ENCODE measurements around the gene RXYLT1. TPM values are rescaled to one million over a fixed set of nuclear protein-coding genes. Genes with fewer than 3 reads are reported as not detected.

RXYLT1 gene
- total RNA-seq, 4 donors from 2014 or later: 6.1 to 15.7 (median 8.8) TPM

DNA sequence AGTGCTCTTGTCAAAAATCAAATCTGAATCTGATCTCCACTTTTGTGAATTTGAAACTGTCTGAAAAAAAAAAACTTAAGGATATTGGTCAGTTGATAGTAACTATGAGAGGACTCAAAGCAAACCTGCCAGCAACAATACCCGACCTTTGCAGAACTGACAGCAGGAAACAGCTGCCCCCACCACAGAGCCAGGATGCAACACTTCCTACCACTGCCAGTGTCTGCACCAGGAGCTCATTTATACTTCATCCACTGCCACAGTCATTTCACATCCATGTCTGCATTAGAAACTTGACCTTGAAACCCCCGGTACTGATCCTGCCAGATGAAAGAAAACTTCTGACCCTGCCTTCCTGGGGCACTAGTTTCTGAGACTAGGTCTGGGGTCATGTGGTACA is 27.4 kb upstream of the RXYLT1 start:
- no peak overlapping the region for H3K4me3 ChIP-seq
- no peaks in the 10 kb centered on the region for H3K9me3 ChIP-seq
- no peak for DNase-seq
- no peaks in the 10 kb centered on the region for H3K36me3 ChIP-seq
- no peaks in the 10 kb centered on the region for H3K4me1 ChIP-seq
- no peak overlapping the region for H3K27ac ChIP-seq
- H3K27me3 ChIP-seq: no peaks in the 10 kb centered on the region
- TF ChIP-seq, protein P1, sequence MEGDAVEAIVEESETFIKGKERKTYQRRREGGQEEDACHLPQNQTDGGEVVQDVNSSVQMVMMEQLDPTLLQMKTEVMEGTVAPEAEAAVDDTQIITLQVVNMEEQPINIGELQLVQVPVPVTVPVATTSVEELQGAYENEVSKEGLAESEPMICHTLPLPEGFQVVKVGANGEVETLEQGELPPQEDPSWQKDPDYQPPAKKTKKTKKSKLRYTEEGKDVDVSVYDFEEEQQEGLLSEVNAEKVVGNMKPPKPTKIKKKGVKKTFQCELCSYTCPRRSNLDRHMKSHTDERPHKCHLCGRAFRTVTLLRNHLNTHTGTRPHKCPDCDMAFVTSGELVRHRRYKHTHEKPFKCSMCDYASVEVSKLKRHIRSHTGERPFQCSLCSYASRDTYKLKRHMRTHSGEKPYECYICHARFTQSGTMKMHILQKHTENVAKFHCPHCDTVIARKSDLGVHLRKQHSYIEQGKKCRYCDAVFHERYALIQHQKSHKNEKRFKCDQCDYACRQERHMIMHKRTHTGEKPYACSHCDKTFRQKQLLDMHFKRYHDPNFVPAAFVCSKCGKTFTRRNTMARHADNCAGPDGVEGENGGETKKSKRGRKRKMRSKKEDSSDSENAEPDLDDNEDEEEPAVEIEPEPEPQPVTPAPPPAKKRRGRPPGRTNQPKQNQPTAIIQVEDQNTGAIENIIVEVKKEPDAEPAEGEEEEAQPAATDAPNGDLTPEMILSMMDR (IDR thresholded peaks at IDR 0.05): no peak
- no peak for TF ChIP-seq POLR2A (IDR thresholded peaks at IDR 0.05)

- no peak for DNase-seq
- Histone ChIP-seq H3K9me3 (no peaks in the 10 kb centered on the region), H3K4me1 (no peaks in the 10 kb centered on the region), H3K36me3 (no peaks in the 10 kb centered on the region), H3K4me3 (no peak overlapping the region), H3K27ac (no peak overlapping the region), H3K27me3 (no peaks in the 10 kb centered on the region)
- TF ChIP-seq, protein P1 (IDR thresholded peaks at IDR 0.05): no peak
- TF ChIP-seq POLR2A (IDR thresholded peaks at IDR 0.05): no peak
These were observed 26.9 kb upstream of the RXYLT1 start for GRCh38 chr12:63752841-63753240.

DNA sequence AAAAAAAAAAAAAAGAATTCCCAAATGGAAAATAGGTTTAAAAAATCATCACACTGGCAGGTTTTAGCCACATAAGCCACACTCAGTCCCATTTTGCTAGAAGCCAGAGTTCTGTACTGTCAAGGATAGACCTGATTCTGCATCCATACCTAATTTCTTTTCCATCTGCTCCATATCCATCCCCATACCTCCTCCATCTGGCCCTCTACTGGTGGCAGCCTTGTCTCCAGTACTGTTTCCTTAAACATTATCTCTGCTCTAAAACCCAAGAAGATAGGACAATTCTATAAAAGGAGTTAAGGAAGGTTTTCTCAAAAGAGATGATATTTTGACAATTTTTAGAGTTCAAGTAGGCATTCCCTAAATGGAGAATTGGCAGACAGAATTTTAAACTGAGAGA is 26.0 kb upstream of the RXYLT1 start:
- TF ChIP-seq, protein P1 (IDR thresholded peaks at IDR 0.05): no peak
- no peak for TF ChIP-seq POLR2A (IDR thresholded peaks at IDR 0.05)
- Histone ChIP-seq H3K27me3 (no peaks in the 10 kb centered on the region), H3K36me3 (no peaks in the 10 kb centered on the region), H3K27ac (no peak overlapping the region), H3K4me1 (no peaks in the 10 kb centered on the region), H3K4me3 (no peak overlapping the region), H3K9me3 (no peaks in the 10 kb centered on the region)
- DNase-seq: no peak

- H3K4me1 ChIP-seq: no peaks in the 10 kb centered on the region
- no peaks in the 10 kb centered on the region for H3K27me3 ChIP-seq
- no peak for TF ChIP-seq POLR2A (IDR thresholded peaks at IDR 0.05)
- no peak overlapping the region for H3K4me3 ChIP-seq
- H3K36me3 ChIP-seq: no peaks in the 10 kb centered on the region
- no peak overlapping the region for H3K27ac ChIP-seq
- no peaks in the 10 kb centered on the region for H3K9me3 ChIP-seq
- no peak for DNase-seq
These were observed 15.2 kb upstream of the RXYLT1 start for GRCh38 chr12:63764481-63764880.

DNA sequence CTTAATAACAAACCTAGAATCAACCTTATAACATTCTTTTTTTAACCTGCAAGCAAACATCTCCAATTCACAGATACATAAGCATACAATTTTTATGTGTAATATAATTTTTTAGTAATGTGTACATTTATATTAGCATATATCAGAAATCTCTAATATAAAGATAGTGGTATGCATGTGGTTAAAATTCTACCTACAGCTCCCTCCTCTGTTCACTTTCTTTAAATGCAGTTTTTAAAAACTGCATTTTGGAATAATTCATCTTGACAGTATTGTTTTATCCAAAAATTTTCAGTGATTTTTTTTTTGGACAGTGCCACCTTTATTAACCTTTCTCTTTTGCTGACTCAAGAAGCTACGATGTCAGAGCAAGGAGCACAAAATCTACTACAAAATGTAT is 13.2 kb upstream of the RXYLT1 start:
- no peaks in the 10 kb centered on the region for H3K9me3 ChIP-seq
- no peaks in the 10 kb centered on the region for H3K36me3 ChIP-seq
- no peak for DNase-seq
- H3K27ac ChIP-seq: no peak overlapping the region
- TF ChIP-seq, protein P1 (IDR thresholded peaks at IDR 0.05): no peak
- TF ChIP-seq POLR2A (IDR thresholded peaks at IDR 0.05): no peak
- no peak overlapping the region for H3K4me3 ChIP-seq
- H3K27me3 ChIP-seq: no peaks in the 10 kb centered on the region
- H3K4me1 ChIP-seq: no peaks in the 10 kb centered on the region

GRCh38 chr12:63770375-63770774 is 9.3 kb upstream of the RXYLT1 start:
- no peaks in the 10 kb centered on the region for H3K4me1 ChIP-seq
- H3K9me3 ChIP-seq: no peaks in the 10 kb centered on the region
- no peak for DNase-seq
- TF ChIP-seq POLR2A (IDR thresholded peaks at IDR 0.05): no peak
- TF ChIP-seq, protein P1 (IDR thresholded peaks at IDR 0.05): no peak
- H3K36me3 ChIP-seq: no peaks in the 10 kb centered on the region
- no peaks in the 10 kb centered on the region for H3K27me3 ChIP-seq
- no peak overlapping the region for H3K4me3 ChIP-seq
- H3K27ac ChIP-seq: no peak overlapping the region
